WTC11 (cell line): ENCODE data around the gene PHKA1.

ENCODE experiments used
- ELF4 ChIP-seq: sonication (generic); formaldehyde crosslinking; IDR thresholded peaks from 2 replicates; pipeline ENCODE4 v1.8.1; 2022; ENCODE audit warnings: low read depth, mild to moderate bottlenecking, moderate library complexity, missing genetic modification reagents
- ESRRA ChIP-seq: sonication (generic); formaldehyde crosslinking; IDR thresholded peaks from 2 replicates; pipeline ENCODE4 v1.8.1; 2022; ENCODE audit warnings: mild to moderate bottlenecking, missing genetic modification reagents, borderline replicate concordance
- FOXJ3 ChIP-seq: sonication (generic); formaldehyde crosslinking; IDR thresholded peaks from 2 replicates; pipeline ENCODE4 v1.9.0; 2021; ENCODE audit warnings: missing genetic modification reagents, mild to moderate bottlenecking, borderline replicate concordance
- TCF7 ChIP-seq: sonication (generic); formaldehyde crosslinking; IDR thresholded peaks from 2 replicates; pipeline ENCODE4 v1.8.0; 2022; ENCODE audit warnings: mild to moderate bottlenecking, low read depth, missing genetic modification reagents, moderate library complexity
- ZNF671 ChIP-seq: fragments of 250-450 bp; sonication (Bioruptor Pico); IDR thresholded peaks from 2 replicates; pipeline ENCODE4 v1.8.0; 2021; ENCODE audit warnings: mild to moderate bottlenecking
- TF ChIP-seq, protein P1 (sequence below): fragments of 200-600 bp; IDR thresholded peaks from 2 replicates; pipeline ENCODE4 v1.8.0; 2022; ENCODE audit warnings: antibody characterized with exemption
- TF ChIP-seq, protein P2 (sequence below): sonication (generic); formaldehyde crosslinking; IDR thresholded peaks from 2 replicates; pipeline ENCODE4 v1.8.0; 2022; ENCODE audit warnings: mild to moderate bottlenecking, missing genetic modification reagents
- TF ChIP-seq, protein P3 (sequence below): sonication (generic); formaldehyde crosslinking; IDR thresholded peaks from 2 replicates; pipeline ENCODE4 v1.8.1; 2023; ENCODE audit warnings: mild to moderate bottlenecking, moderate library complexity, missing genetic modification reagents
- TF ChIP-seq, protein P4 (sequence below): sonication (generic); formaldehyde crosslinking; IDR thresholded peaks from 2 replicates; pipeline ENCODE4 v1.8.0; 2023; ENCODE audit warnings: missing genetic modification reagents, mild to moderate bottlenecking, borderline replicate concordance
- TF ChIP-seq, protein P5 (sequence below): sonication (generic); formaldehyde crosslinking; IDR thresholded peaks from 2 replicates; pipeline ENCODE4 v1.8.0; 2022; ENCODE audit warnings: mild to moderate bottlenecking, missing genetic modification reagents

DNA sequence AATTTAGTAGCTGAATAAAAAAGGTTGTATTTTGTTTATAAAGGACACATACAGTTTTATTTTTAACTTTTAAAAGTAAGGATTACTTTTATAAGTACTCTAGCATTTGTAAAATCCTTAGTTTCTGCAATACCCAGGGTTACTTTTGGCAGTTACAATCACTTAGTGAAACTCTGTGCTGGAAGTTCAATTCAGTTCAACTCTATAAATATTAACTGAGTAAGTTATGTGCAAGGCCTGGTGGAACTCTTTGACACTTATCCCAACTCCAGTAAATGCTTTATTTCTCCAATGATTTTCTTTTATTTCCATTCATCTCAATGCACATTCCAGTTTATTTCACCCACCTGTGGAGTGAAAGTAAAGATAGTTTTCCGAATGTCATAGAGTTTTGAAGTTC, 78.2 kb downstream of the PHKA1 start:
- TF ChIP-seq ESRRA (CRISPR knock-in tag), result no peak
- TF ChIP-seq ELF4, result no peak
- TF ChIP-seq, protein P1, sequence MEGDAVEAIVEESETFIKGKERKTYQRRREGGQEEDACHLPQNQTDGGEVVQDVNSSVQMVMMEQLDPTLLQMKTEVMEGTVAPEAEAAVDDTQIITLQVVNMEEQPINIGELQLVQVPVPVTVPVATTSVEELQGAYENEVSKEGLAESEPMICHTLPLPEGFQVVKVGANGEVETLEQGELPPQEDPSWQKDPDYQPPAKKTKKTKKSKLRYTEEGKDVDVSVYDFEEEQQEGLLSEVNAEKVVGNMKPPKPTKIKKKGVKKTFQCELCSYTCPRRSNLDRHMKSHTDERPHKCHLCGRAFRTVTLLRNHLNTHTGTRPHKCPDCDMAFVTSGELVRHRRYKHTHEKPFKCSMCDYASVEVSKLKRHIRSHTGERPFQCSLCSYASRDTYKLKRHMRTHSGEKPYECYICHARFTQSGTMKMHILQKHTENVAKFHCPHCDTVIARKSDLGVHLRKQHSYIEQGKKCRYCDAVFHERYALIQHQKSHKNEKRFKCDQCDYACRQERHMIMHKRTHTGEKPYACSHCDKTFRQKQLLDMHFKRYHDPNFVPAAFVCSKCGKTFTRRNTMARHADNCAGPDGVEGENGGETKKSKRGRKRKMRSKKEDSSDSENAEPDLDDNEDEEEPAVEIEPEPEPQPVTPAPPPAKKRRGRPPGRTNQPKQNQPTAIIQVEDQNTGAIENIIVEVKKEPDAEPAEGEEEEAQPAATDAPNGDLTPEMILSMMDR, result no peak
- TF ChIP-seq TCF7, result no peak
- TF ChIP-seq FOXJ3 (CRISPR knock-in tag), result no peak
- TF ChIP-seq, protein P2, sequence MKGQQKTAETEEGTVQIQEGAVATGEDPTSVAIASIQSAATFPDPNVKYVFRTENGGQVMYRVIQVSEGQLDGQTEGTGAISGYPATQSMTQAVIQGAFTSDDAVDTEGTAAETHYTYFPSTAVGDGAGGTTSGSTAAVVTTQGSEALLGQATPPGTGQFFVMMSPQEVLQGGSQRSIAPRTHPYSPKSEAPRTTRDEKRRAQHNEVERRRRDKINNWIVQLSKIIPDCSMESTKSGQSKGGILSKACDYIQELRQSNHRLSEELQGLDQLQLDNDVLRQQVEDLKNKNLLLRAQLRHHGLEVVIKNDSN (CRISPR knock-in tag), result no peak
- TF ChIP-seq, protein P3, sequence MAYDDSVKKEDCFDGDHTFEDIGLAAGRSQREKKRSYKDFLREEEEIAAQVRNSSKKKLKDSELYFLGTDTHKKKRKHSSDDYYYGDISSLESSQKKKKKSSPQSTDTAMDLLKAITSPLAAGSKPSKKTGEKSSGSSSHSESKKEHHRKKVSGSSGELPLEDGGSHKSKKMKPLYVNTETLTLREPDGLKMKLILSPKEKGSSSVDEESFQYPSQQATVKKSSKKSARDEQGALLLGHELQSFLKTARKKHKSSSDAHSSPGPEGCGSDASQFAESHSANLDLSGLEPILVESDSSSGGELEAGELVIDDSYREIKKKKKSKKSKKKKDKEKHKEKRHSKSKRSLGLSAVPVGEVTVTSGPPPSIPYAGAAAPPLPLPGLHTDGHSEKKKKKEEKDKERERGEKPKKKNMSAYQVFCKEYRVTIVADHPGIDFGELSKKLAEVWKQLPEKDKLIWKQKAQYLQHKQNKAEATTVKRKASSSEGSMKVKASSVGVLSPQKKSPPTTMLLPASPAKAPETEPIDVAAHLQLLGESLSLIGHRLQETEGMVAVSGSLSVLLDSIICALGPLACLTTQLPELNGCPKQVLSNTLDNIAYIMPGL (CRISPR knock-in tag), result no peak
- TF ChIP-seq, protein P4, sequence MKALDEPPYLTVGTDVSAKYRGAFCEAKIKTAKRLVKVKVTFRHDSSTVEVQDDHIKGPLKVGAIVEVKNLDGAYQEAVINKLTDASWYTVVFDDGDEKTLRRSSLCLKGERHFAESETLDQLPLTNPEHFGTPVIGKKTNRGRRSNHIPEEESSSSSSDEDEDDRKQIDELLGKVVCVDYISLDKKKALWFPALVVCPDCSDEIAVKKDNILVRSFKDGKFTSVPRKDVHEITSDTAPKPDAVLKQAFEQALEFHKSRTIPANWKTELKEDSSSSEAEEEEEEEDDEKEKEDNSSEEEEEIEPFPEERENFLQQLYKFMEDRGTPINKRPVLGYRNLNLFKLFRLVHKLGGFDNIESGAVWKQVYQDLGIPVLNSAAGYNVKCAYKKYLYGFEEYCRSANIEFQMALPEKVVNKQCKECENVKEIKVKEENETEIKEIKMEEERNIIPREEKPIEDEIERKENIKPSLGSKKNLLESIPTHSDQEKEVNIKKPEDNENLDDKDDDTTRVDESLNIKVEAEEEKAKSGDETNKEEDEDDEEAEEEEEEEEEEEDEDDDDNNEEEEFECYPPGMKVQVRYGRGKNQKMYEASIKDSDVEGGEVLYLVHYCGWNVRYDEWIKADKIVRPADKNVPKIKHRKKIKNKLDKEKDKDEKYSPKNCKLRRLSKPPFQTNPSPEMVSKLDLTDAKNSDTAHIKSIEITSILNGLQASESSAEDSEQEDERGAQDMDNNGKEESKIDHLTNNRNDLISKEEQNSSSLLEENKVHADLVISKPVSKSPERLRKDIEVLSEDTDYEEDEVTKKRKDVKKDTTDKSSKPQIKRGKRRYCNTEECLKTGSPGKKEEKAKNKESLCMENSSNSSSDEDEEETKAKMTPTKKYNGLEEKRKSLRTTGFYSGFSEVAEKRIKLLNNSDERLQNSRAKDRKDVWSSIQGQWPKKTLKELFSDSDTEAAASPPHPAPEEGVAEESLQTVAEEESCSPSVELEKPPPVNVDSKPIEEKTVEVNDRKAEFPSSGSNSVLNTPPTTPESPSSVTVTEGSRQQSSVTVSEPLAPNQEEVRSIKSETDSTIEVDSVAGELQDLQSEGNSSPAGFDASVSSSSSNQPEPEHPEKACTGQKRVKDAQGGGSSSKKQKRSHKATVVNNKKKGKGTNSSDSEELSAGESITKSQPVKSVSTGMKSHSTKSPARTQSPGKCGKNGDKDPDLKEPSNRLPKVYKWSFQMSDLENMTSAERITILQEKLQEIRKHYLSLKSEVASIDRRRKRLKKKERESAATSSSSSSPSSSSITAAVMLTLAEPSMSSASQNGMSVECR (CRISPR knock-in tag), result no peak
- TF ChIP-seq, protein P5, sequence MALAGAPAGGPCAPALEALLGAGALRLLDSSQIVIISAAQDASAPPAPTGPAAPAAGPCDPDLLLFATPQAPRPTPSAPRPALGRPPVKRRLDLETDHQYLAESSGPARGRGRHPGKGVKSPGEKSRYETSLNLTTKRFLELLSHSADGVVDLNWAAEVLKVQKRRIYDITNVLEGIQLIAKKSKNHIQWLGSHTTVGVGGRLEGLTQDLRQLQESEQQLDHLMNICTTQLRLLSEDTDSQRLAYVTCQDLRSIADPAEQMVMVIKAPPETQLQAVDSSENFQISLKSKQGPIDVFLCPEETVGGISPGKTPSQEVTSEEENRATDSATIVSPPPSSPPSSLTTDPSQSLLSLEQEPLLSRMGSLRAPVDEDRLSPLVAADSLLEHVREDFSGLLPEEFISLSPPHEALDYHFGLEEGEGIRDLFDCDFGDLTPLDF (CRISPR knock-in tag), result no peak
- TF ChIP-seq ZNF671 (CRISPR knock-in tag), result no peak
